Fibroblast of the aortic adventitia (primary cell): ENCODE measurements around the gene ABAT. TPM values are rescaled to one million over a fixed set of nuclear protein-coding genes. Genes with fewer than 3 reads are reported as not detected.

Source experiments
- DNase-seq: peaks from one replicate; pipeline ENCODE4 v3.0.0-alpha.2; 2010; ENCODE audit warnings: low read depth
- H3K4me3 ChIP-seq: 2 replicates; pipeline ENCODE4 v1.5.1; 2011; ENCODE audit warnings: low read depth, mild to moderate bottlenecking, control low read depth, low read length, moderate library complexity
- CTCF ChIP-seq: IDR thresholded peaks from 2 replicates; pipeline ENCODE4 v1.5.1; 2011; ENCODE audit warnings: mild to moderate bottlenecking, low read length, control low read depth, inconsistent platforms; ENCODE audit not compliant: insufficient read depth
- total RNA-seq: library from RNA; depleted of rRNA; stranded (reverse); fragments of >200 nt; gene quantifications from 2 replicates; pipeline ENCODE4 v1.2.3, GENCODE V29; 2012; ENCODE audit warnings: low replicate concordance

Gene ABAT
- total RNA-seq, 1 donor, result 1.4 TPM

- no peak for TF ChIP-seq CTCF
- no peak for DNase-seq
Observed at GRCh38 chr16:8670014-8670560, 4.3 kb upstream of the ABAT start.

DNA sequence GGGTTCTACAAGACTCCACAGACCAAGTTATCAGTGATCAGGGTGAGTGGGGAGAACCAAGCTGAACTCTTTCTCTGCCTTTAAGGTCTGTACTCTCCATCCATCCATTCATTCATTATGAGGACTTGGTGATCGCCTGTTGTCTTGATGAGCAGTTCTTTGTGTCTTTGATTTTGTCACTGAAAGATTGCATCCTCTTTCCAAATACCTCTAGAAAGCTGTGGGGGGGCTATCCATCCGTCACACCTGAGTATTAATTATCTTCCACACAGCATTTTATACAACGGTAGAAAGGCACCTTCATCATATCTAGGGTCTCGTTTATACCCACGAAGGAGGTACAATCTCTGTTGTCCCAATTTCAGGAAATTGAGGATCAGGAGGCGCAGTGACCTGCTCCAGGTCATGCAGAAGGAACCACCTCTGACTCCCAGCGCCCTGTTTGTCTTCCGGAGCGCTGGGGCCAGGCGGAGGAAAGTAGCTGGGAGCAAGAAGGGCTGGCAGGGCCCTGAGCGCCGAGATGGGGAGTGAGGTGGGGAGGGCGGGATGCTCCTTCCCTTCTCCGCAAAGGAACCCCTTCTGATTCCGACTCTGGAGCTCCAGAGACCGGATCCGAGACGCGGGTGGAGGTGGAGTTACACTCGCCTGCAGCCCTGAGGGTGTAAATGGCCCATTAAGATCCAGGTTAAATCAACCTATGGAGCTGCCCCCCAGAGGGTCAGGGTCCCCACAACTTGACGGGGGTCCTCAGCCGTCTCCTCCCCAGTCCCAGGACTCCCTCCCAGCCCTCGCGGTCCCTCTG lies 605 bp upstream of the ABAT start:
- peak; percentile 5 for DNase-seq
- H3K4me3 ChIP-seq, result peak overlapping the region; percentile 62
- no peak for TF ChIP-seq CTCF

More at GRCh38 chr16:8670014-8670560, 4.3 kb upstream of the ABAT start:
- no peak overlapping the region for H3K4me3 ChIP-seq

DNA sequence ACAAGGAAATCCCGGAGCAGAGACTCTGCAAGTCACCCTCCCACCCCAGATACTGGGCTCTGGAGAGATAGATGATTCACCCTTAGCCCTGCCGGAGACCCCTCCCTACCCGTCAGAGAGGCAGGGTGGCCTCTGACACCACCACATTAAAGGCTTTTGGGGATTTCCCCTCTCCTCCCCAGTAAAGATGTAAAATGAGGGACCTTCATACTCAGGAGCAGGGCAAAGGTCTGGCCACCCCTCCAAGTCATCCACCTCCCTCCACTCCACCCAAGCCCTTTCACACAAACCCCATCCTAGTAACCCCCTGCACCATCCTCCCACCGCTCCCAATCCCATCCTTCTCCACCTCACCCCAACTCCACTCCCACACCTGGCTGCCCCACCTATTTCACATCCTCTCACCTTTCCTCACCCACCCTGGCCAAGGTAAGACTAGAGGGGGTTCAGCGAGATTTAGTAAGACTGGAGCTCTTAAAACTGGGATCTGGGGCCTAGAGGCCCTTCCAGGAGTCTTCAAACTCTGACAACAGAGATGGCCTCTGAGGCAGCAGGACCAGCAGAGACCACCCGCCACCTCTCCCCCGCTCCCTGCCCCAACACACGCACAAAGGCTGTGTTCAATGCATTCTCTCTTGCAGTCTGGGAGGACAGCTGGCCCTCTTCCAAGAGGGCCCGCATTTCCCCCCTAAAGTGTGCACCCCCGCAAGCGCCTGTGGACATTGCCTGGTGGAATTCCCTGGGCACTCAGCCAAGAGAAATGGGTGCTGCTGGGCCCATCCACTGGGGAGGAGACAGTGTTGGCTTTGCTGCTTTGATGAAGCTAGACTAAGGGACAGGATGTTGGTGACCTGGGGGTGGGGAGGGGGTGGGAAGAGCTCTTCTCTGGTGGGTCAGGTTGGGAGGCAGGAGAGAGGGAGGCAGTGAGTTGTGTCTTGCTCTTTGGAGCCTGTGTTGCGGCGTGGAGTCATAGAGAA lies 1.1 kb downstream of the ABAT start:
- DNase-seq, result no peak
- H3K4me3 ChIP-seq, result peak overlapping the region; percentile 75
- TF ChIP-seq CTCF, result no peak

- no peak for DNase-seq
- no peak for TF ChIP-seq CTCF
Observed at GRCh38 chr16:8676160-8676547, 1.7 kb downstream of the ABAT start.

DNA sequence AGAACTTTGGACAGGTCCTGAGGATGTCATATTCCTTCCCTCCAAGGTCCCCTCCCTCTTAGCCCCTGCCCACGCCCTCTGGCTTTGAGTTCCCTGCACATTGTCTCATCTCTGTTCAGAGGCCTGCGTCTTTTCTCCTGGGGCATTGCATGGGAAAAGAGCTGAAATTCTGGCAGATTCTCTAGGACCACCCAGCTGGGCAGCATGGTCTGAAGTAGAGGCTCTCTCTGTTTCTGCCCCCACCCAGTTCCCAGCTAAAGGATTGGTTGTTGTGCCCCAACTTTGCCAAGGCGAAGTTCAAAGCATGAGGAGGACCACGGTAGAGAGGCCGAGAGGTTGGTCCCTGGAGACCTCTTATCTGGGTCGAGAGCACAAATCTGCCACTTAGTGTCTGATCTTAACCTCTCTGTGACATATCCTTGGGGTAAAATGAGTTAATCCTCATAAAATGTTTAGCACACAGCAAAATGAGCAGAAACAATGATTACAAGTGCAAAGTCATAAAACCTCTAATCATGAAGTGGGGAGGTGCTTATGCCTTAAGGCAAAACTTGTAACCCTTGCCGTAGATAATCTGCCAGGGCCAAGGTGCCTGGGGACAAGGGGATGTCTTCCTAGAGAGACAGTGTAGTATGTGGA lies 2.4 kb downstream of the ABAT start:
- DNase-seq, result no peak
- no peak overlapping the region for H3K4me3 ChIP-seq
- no peak for TF ChIP-seq CTCF

More at GRCh38 chr16:8676160-8676547, 1.7 kb downstream of the ABAT start:
- no peak overlapping the region for H3K4me3 ChIP-seq

GRCh38 chr16:8677481-8677880 lies 3.1 kb downstream of the ABAT start:
- no peak for DNase-seq
- no peak for TF ChIP-seq CTCF
- H3K4me3 ChIP-seq, result no peak overlapping the region
